ENCODE data around the gene NUAK2.

- TF ChIP-seq SUZ12 (IDR thresholded peaks at IDR 0.05; ENCODE audit: extremely low read depth, insufficient read depth, insufficient read length) (no peak), YY1 (IDR thresholded peaks at IDR 0.05; ENCODE audit: insufficient read depth, insufficient read length) (peak; percentile 66)
Measured at GRCh38 chr1:205284420-205285144, 37.0 kb downstream of the NUAK2 start.

Measured in NT2/D1 (cell line).